Colon (tissue), 2 donors: ENCODE results near the gene KDR.

Experiments
- FAIRE-seq: peaks from 2 replicates; lab custom pipeline; 2012; peaks lifted over from hg19 to GRCh38; lab: Jason Lieb, UNC
- donor health status: control.
- donor health status: control.

The KDR gene

DNA sequence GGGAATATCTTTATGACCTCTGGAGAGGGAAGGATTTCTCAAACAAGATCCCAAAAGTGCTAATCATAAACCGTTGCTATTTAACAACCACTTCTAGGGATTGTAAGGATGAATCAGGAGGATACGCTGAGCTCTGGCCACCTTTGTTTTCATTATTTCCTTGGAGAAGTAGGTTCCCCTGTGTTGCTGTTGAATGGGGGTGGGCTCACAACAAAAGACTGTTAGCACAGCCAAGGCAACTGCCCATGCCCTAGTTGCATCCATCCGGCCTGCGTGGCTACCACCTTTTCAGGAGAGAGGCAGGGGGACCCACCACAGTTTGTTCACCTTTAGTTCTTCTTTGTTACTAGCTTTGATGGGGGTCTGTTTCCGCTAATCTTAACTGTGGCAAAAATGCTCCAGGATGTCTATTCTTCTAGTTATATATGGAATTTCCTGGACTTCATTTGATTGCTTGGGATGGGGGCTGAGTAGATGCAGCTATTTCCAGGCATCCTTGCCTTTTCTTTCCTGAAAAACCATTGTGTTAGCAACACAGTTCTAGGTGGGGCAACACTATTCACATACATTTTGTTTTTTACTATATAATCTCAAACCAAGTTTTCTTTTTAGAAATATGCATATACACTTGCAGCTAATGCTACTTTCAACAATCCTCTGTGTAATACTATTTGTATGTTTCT, 95.4 kb downstream of the KDR start:
- no peak for FAIRE-seq

DNA sequence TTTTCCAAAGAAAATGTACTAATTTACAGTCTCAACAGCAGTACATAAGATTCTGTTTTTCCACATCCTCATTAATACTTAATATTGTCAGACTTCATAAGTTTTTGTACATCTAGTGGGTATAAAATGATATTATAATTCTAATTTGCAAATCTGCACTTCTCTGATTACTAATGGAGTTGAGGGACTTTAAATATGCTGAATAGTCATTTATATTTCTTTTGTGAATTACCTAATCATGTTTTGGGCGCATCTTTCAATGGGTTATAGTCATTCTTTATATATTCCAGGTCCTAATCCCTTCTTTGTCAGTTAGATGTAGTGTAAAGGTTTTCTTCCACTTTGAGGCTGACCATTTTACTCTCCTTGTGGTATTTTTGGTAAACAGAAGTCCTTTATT, 96.1 kb downstream of the KDR start:
- no peak for FAIRE-seq
